ENCODE data around the gene GANAB.
A peak's percentile ranks its signal among the peaks of the same experiment; 100 is the strongest.
"Not testable (repeated sequence)": the region's sequence is repeated elsewhere in the genome, so short reads cannot be mapped to it uniquely, and the experiment has no call there.

The GANAB gene

DNA sequence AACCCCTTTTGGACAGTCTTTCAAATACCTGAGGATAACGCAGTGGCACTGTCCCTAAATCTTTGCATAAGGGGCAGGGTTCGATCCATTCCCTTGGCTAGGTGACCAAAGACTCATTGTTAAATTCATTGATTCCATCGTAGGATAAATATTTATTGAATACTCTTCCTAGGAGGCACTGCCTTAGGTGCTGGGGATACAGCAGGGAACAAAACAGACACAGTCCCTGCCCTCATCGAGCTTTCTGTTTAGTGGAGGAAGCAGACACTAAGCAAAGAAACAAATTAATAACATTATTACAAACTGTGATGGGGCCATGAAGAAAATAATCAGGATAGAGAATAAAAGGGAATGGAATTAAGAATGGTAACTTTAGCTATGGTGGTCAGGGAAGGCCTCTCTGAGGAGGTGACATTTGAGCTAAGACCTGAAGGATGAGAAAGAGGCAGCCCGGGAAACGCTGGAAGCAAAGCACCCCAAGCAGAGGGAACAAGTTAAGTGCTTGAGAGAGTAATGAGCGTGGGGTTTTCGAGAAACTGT, 25.3 kb downstream of the GANAB start:
- no peak for DNase-seq

DNA sequence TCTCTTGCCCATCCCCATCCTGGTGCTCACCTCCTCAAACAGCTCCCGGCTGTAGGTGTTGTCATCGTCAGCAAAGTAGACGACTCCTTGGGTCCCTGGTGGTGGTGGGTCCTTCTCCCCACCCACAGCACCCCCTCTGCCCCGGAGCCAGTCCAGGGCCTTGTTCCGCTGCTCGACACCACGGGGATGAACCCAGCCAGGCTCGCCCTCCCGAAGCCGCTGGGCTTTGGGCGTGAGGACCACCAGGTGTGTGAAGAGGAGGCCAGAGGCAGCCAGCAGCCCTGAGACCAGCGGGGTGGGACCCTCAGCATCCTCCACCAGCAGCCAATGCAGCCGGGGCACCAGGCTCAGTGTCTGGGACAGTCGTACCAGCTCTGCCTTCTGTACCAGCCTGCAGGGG, 29.5 kb downstream of the GANAB start:
- DNase-seq, result not testable (repeated sequence)

DNA sequence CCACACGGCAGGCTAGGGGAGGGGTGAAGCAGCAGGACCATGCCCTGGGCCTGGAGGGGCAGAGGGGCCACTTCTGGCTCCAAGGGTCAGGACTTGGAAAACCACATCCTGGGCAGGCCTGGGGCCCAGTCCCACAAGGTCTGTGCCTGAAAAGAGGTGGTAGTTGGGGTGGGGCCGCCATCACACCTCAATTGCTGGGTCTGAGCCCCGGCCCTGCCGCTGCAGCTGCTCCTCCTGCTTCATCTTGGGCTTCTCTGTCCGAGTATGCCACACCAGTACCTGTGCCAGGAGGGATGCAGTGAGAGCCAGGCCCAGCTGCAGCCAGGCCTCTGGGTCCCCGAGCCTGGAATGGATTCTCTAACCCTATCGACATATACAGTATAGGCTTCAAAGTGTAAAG, 30.9 kb downstream of the GANAB start:
- no peak for DNase-seq

DNA sequence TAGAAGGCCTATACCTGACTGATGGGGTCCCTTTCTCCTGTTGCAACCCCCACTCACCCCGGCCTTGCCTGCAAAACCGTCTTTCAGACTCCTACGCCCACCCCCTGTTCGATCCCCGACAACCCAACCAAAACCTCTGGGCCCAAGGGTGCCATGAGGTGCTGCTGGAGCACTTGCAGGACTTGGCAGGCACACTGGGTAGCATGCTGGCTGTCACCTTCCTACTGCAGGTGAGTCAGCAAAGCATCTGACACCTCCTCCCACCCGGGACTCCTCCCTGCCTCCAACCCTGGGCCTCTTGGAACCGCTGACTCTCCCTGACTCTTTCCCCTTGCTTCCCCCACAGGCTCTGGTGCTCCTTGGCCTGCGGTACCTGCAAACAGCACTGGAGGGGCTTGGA, 32.1 kb downstream of the GANAB start:
- no peak for DNase-seq

DNA sequence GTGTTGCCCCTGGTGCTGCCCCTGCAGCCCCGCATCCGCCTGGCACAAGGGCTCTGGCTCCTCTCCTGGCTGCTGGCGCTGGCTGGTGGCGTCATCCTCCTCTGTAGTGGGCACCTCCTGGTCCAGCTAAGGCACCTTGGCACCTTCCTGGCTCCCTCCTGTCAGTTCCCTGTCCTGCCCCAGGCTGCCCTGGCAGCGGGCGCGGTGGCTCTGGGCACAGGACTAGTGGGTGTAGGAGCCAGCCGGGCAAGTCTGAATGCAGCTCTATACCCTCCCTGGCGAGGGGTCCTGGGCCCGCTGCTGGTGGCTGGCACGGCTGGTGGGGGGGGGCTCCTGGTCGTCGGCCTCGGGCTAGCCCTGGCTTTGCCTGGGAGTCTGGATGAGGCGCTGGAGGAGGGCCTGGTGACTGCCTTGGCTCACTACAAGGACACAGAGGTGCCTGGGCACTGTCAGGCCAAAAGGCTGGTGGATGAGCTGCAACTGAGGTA, 33.1 kb downstream of the GANAB start:
- DNase-seq, result no peak

DNA sequence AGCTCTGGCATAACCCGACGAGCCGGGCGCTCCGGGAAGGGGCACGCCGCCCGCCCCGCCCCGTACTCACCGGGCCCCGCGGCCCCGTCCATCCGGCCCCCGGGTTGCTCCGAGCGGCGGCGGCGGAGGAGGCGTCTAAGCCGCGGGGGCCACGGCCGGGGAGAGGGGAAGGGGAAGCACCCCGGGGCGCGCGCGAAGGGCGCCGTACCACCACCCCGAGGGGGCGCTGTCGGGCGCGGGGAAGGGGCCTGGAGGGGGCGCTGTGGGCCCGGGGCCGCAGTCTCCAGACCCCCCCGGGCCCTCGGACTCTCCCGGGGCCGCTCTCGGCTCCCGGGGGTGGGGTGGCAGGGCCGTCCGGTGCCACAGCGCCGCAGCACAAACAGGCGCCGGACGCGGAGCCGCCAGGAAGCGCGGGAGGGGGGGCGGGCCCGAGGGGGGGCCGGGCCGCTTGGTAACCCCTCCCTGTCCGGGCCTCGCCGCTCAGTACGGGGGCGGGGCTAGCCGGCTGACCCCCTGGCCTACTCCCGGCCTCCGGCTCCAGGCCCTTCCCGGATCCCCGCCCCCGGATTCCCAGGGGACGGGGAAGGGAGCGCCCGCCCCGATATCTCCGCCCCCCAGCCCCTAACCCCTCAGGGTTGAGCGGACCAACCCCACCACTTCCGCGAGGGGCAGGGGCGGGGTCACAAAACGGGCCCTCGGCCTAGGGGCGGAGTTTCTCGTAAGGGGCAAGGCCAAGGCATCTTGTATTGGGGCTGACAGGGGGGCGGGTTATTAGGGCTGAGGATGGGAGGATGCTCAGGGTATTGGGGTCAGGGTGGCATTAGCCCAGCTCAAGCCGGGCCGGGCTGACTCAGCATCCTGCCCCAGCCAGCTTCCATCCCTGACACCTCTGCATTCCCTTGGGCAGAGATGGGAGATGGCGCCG, 33.8 kb downstream of the GANAB start, which contains the start of the genes EML3 and ROM1:
EML3 (minus strand) TSS at position 410 of the 925 bp plus-strand sequence; CDS start at position 92, 318 bp downstream.
ROM1 (plus strand) TSS at position 892 of the 925 bp plus-strand sequence; CDS start at position 917, 25 bp downstream.
- DNase-seq, result peak; percentile 86

DNA sequence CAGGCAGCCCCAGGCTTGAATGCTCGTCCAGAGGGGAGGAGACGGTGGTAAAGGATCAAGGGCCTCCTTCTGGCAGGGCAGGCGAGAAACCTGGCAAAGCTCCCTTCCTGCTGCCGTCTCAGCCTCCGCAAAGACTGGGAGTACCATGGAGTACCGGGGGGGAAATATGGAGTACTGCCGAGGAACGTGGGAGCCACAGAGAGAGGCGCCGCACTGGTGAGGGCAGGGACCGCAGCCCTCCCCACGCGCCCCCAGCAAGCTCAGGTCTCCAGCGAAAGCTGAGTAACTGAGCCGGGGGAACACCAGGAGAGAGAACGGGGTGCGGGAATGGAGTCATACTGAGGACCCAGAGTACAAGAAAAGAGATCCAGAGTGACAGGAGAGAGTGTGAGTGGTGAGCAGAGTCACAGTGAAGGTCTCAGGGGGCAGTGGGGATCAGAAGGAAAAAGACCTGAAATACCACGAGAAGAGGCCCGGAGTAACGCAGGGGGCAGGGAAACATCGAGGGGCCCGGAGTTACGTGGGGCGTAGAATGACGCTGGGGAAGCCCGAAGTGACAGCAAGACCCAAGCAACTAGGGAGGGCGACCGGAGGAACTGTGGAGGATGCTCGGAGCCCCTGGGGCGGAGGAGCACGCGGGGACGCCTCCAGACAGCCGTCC, 34.6 kb downstream of the GANAB start:
- no peak for DNase-seq

DNA sequence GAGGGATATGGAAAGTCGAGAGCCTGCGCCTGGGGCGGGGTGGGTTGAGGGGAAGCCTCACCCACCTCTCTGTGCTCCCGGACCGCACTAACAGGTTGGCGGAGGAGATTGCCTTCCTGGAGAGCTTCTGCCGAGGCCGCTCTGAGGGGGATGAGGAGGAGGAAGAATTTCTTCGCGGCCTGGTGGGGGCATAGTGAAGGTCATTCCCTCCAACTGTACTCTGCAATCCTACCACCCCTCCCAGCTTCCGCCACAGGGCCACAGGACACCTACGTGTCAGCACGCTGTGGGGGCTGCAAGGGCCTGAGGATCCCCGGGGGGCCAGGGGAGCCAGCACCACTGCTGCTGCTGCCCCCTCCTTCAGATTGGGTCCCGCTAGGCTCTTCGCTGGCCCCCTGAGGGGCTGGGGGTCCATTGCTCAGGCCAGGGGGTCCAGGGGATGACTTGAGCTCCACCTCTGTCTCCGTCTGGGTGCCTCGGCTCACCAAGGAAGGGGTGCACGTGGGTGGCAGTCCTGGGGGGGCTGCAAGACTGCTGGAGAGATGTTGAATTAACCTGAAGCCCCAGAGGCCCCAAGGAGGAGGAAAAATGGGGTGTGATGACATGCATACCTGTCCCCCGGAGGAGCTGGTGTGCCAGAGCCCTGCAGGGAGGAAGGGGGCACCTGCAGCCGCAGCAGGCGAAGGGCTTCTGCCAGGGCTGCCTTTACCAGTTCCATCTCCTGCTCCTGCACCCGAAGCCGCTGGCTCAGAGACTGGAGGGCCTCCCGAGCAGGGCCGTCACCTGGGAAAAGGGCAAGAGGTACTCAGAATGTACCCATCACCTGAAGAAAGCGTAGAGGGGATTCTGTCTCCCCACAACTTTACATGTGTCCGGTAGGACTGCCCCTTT, 35.4 kb downstream of the GANAB start:
- DNase-seq, result no peak

DNA sequence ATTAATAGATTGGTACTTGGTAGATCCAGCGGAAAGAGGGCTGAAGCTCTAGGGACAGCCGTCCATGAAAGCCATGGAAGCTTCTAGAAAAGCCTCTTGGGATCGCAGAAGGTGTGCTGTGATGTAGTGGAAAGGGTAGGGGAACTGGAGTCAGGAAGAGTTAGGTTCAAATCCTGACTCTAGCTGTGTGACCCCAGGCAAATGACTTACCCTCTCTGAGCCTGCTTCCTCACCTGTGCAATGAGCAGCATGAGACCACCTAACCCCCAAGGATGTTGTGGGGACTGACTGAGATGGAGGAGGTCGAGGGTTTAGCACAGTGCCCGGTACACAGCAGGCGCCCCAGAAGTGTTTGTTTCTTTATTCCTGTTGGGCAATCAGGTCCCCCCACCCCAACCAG, 36.0 kb downstream of the GANAB start:
- DNase-seq, result no peak

DNA sequence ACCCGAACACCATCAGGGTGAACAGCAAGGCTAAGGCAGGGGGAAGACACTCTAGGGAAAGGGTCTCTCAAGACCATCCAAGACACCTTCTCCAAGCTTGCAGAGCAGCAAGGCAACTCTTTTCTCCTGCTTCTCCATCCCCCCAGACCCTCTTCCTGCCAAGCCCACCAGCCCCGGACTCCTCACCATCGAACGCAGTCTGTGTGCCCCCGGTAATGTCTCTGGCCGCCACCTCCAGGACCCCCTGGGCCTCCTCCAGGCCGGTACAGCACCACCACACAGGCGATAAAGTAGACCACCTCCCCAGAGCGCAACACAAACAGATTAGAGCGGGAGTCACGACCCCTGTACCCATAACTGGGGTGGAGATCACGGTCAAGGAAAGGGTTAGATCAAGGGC, 37.6 kb downstream of the GANAB start:
- DNase-seq, result no peak

DNA sequence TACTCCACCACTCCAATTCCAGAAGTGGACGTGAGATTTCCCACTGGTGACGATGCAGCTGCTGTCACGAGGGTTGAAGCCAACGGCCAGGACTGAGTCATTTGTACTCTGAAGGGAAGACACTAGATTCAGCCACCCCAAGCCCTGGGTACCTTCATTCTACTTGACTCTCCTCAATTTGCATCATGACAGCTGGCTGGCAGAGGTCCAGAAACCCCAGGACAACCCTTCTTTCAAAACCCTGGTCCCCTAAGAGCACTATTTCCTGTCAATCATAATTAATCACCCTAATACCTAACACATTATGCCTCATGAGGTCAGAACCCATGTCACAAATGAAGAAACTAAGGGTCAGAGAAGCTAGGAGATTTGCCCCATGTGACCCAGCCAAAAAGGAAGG, 38.7 kb downstream of the GANAB start:
- no peak for DNase-seq

DNA sequence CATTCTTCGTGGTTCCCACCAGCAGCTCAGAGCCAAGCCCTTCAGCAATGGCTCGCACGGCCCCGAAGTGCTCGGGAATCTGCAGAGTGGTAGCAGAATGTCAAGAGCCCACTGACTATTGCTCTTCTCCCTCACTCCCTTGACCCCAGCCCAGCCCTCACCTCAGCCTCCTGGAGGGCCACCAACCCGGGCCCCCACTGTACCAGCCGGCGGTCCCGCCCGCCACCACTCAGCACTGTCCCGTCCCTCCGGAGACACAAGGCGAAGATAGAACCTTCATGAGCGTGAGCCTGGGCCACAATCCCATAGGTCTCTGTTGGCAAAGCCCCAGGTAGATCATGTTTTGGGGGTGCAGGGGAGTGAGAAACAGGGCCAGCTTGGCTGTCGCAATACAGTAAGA, 40.5 kb downstream of the GANAB start:
- no peak for DNase-seq

DNA sequence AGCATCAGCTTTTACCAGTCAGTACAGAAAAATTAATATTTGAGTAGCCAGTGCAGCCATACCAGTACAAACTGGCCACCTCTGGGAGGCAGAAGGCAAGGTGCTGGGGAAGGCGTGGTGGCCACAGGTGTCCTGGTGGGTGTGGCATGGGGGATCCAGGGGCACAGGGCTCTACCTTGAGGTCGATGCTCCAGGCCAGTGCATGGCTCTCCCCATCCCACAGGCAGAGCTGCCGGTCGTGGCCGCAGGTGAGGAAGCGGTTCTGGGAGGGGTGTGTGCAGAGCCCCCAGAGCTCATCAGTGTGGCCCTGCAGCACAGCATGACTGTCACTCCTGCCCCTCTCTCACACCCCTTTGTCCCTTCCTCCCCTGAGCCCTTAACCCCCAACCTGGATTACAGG, 40.9 kb downstream of the GANAB start:
- DNase-seq, result no peak

DNA sequence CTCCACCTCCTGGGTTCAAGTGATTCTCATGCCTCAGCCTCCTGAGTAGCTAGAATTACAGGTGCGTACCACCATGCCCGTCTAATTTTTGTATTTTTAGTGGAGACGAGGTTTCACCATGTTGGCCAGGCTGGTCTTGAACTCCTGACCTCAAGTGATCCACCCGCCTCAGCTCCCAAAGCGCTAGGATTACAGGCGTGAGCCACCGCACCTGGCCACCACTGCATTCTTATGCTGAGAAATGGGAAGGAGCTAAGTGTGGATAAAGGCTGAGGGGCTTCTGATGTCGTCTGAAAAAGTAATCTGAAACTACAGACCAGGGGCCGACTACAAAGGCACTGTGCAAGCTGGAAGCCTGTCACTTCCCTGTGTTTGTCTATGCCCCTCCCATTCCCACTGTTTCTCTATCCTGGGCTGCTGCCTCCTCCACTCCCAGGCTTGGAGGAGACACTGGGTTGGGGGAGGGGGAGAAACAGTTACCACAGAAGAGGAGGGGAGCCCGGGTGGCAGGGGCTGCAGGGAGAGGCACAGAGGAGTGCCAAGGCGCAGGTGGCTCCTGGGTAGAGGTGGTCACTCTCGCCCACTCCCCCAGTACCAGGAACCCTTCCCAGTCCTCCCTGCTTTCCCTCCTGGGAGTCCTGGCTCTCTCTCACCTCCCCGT, 41.8 kb downstream of the GANAB start:
- no peak for DNase-seq

DNA sequence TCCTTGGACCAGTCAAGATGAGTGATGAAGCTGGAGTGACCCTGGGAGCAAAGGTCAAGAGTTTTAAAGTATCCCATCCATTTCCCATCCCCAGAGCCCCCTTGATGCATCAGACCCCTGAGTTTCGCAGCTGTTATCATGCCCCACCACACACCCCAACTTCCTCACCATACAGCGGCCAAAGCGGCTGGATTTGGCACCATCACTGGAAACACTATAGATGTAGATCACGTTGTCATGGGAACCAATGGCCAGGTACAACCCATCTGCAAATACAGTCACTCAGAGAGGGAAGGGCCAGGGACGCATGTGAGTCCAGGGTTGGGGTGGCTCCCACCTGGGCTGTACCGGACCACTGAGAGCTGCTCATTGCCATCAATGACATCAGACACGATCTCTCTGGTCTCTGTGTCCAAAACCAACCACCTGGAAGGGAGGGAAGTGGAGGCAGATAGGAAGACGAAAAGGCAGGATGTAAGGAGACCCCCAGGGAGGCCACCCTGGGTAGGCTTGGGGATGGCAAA, 42.6 kb downstream of the GANAB start:
- no peak for DNase-seq

DNA sequence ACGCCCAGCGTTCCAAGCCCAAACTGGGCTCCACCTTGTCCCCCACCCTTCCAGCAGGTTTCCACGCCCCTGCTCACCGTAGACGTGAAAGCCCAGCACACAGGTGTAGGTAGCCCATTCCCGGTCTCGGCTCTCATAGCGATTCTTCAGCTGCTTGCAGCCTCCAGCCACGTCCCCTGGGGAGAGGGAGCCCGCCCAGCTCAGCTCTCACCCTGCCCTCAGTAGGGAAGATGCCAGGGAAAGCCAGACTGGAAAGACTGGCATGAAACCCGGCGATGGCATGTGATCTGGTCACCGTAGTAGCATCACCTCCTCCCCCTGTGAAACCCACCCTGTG, 43.4 kb downstream of the GANAB start:
- DNase-seq, result peak; percentile 53

DNA sequence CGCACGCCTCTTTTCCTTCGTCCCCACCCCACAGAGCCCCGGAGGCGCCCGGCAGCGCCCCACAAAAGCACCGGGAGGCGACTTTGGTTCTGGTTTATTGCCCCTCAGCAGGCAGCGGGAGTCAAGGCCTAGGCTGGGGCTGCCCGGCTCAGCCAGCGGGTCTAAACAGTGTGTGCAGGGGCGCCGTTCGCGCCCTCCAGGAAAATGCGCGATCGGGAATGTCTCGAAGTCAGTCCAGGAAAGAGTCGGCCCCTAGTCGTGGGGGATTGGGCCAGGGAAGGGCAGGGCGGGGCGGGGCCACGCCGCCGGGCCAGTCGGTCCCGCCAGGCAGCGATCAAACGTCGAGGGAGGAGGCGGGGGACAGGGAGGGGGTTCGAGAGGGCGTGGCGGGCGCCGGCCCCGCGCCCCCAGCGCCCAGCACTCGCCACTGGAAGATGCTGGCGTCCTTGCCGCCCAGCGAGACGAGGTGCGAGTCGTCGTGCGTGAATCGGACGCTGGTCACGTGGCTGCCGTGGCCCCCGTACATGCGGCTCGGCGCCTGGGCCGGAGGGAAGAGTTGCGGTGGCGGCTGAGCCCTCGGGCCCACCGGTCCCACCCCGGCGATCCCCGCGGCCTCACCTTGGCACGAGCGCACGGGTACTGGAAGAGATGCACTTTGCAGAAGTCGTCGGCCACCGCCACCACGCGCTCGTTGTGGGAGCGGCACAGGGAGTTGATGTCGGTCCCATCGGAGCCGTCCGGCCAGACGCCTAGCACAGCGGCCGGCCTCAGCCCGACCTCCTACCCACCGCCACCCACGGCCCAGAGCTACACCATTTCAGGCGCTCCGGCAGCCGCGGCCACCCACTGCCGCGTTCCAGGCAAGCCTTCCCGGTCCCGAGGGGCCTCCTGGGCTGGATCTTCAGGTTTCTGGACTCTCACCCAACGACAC, 44.0 kb downstream of the GANAB start:
- DNase-seq, result peak; percentile 52

DNA sequence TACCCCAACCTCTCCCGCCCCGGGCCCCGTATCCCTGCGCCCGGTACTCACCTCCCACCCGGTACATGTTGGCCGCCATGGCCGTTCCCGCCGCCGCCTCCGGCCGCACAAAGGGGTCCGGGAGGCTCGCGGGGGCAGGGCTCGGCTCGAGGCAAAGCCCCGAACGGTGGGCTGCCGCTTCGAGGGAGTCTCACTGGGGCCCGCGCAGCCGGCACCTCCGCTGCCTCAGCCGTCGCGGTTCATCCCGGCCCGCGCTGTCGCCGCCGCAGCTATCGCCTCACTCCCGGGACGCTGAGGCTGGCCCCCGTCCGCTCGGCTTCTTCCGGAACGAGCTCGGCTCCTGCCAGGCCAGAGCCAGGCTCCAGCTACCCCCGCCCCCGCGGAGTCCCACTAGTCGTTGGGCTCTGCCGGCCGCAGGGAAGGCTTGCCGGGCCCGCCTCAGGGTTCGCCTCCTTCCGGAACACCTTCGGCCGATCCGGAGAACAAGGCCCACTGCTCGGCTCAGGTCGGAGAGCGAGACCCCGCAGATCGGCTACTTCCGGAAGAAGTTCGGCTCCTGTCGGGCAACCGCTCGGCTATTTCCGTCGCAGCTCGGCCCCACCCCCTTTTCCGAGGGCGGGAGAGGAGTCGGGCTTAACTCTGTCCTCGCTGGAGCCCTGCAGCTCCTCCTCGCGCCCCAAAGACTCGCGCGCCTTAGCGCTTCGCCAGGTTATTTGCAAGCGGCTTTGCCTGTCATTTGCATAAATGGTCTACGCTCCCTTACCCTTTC, 44.9 kb downstream of the GANAB start, which contains the start of gene MTA2:
MTA2 (minus strand) TSS at position 494 of the 769 bp plus-strand sequence; CDS start at position 79, 415 bp downstream.
- peak; percentile 97 for DNase-seq

DNA sequence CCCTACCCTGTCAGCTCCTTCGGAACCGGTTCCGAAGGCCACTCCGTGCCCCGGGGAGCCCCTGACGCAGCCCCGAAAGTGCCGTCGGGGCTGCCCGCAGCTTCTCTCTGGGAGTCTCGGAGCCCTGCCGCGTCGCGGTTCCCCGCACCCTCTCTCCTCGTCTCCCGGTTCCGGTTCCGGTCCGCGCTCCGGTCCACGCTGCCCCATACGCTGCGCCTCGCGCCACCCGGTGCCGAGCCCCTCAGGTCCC, 45.4 kb downstream of the GANAB start:
- peak; percentile 24 for DNase-seq
